GM13977 (cell line): ENCODE data around the gene SCN5A.

ENCODE experiments used
- DNase-seq: peaks from one replicate; pipeline ENCODE4 v3.0.0; 2012; ENCODE audit warnings: low spot score
- CTCF ChIP-seq: IDR thresholded peaks from 2 replicates; pipeline ENCODE4 v1.5.1; 2012; ENCODE audit warnings: mild to moderate bottlenecking, control low read depth; ENCODE audit not compliant: insufficient read depth; ENCODE audit errors: extremely low read depth, missing control alignments
- in situ Hi-C: fragments of 300-500 bp; cut with MboI; formaldehyde crosslinking; loops from one replicate; pipeline ENCODE4 v1.12.0; 2022; ENCODE audit warnings: low sequenced_read_pairs, low pct_unique_long_range_greater_than_20kb, mixed read lengths, inconsistent platforms; ENCODE audit not compliant: unreplicated experiment

Gene SCN5A

GRCh38 chr3:38579551-38580449, 69.7 kb downstream of the SCN5A start:
- in situ Hi-C loops: no loop called here
- DNase-seq: peak; percentile 57
- TF ChIP-seq CTCF: no peak

- in situ Hi-C loops: no loop called here
- DNase-seq: no peak
- no peak for TF ChIP-seq CTCF
These were observed 70.3 kb downstream of the SCN5A start for GRCh38 chr3:38579141-38579540.

- no peak for DNase-seq
- TF ChIP-seq CTCF: no peak
- in situ Hi-C loops: no loop called here
These were observed 70.9 kb downstream of the SCN5A start for GRCh38 chr3:38578551-38578950.

- in situ Hi-C loops: no loop called here
- no peak for TF ChIP-seq CTCF
- no peak for DNase-seq
These were observed 71.4 kb downstream of the SCN5A start for GRCh38 chr3:38578081-38578475.

GRCh38 chr3:38577371-38578080, 72.0 kb downstream of the SCN5A start:
- DNase-seq: no peak
- TF ChIP-seq CTCF: no peak
- in situ Hi-C loops: no loop called here

GRCh38 chr3:38576526-38577370, 72.7 kb downstream of the SCN5A start:
- in situ Hi-C loops: no loop called here
- no peak for TF ChIP-seq CTCF
- no peak for DNase-seq
